HL-60/S4 (cell line): ENCODE measurements around the gene KRTAP1-5.
"Not testable (repeated sequence)": the region's sequence is repeated elsewhere in the genome, so short reads cannot be mapped to it uniquely, and the experiment has no call there.

Source experiments
- in situ Hi-C: fragments of 300-500 bp; cut with MboI; formaldehyde crosslinking; loops from 2 replicates; pipeline ENCODE4 v1.14.3; 2022; ENCODE audit warnings: low sequenced_read_pairs

Gene KRTAP1-5

GRCh38 chr17:41026715-41027471 lies at the start of gene KRTAP1-5:
Gene KRTAP1-5 (minus strand): TSS chr17:41027208. CDS start chr17:41027155, 53 bp downstream.
- in situ Hi-C loops, result no loop called here

- in situ Hi-C loops, result no loop called here
These were observed 49.8 kb upstream of the KRTAP1-5 start for GRCh38 chr17:41076788-41077187.

GRCh38 chr17:41073676-41074075 lies 46.7 kb upstream of the KRTAP1-5 start:
- in situ Hi-C loops, result no loop called here

- in situ Hi-C loops, result no loop called here
These were observed 44.8 kb upstream of the KRTAP1-5 start for GRCh38 chr17:41071606-41072360.

GRCh38 chr17:41069031-41069430 lies 42.0 kb upstream of the KRTAP1-5 start:
- in situ Hi-C loops, result no loop called here

- in situ Hi-C loops, result no loop called here
These were observed 40.3 kb upstream of the KRTAP1-5 start for GRCh38 chr17:41067281-41067680.

- in situ Hi-C loops, result no loop called here
These were observed 39.0 kb upstream of the KRTAP1-5 start, which contains the start of gene KRTAP2-4 for GRCh38 chr17:41065829-41066624. Gene KRTAP2-4 (minus strand): TSS chr17:41065879. CDS start chr17:41065845, 34 bp downstream.

GRCh38 chr17:41065016-41065689 lies 38.1 kb upstream of the KRTAP1-5 start:
- in situ Hi-C loops, result not testable (repeated sequence)

- in situ Hi-C loops, result no loop called here
These were observed 37.3 kb upstream of the KRTAP1-5 start for GRCh38 chr17:41064301-41064700.

GRCh38 chr17:41063449-41063848 lies 36.4 kb upstream of the KRTAP1-5 start:
- in situ Hi-C loops, result no loop called here

- in situ Hi-C loops, result no loop called here
These were observed 35.0 kb upstream of the KRTAP1-5 start for GRCh38 chr17:41061964-41062363.

GRCh38 chr17:41060052-41060604 lies 33.1 kb upstream of the KRTAP1-5 start, which contains the start of gene KRTAP2-3:
Gene KRTAP2-3 (minus strand): TSS chr17:41060114. CDS start chr17:41060050, 64 bp downstream.
- in situ Hi-C loops, result no loop called here

- in situ Hi-C loops, result not testable (repeated sequence)
These were observed 32.5 kb upstream of the KRTAP1-5 start for GRCh38 chr17:41059276-41060051.

GRCh38 chr17:41058741-41059140 lies 31.7 kb upstream of the KRTAP1-5 start:
- in situ Hi-C loops, result no loop called here

- in situ Hi-C loops, result no loop called here
These were observed 30.5 kb upstream of the KRTAP1-5 start for GRCh38 chr17:41057547-41057946.

GRCh38 chr17:41055130-41055529 lies 28.1 kb upstream of the KRTAP1-5 start, which contains the start of gene KRTAP2-2:
Gene KRTAP2-2 (minus strand): TSS chr17:41055230. CDS start chr17:41055211, 19 bp downstream.
- in situ Hi-C loops, result not testable (repeated sequence)

GRCh38 chr17:41054556-41054955 lies 27.5 kb upstream of the KRTAP1-5 start:
- in situ Hi-C loops, result not testable (repeated sequence)

- in situ Hi-C loops, result no loop called here
These were observed 27.0 kb upstream of the KRTAP1-5 start for GRCh38 chr17:41054025-41054424.

- in situ Hi-C loops, result no loop called here
These were observed 25.6 kb upstream of the KRTAP1-5 start for GRCh38 chr17:41052566-41052965.
